ENCODE data around the gene SS18.

Gene SS18

GRCh38 chr18:26014462-26014861 lies 76.0 kb downstream of the SS18 start:
- Histone ChIP-seq H3K27me3 (ENCODE audit: control insufficient read depth, low read length) (no peaks in the 10 kb centered on the region), H3F3A (ENCODE audit: control insufficient read depth, insufficient read depth) (peaks cover 3% of the 10 kb centered on the region; the same call in 1 of the 2 replicates), H3K4me2 (ENCODE audit: low read length) (no peak overlapping the region), H3K36me3 (ENCODE audit: control insufficient read depth, low read length) (peaks cover 57% of the 10 kb centered on the region), H3K4me3 (ENCODE audit: low read length) (no peak overlapping the region), H3K27ac (ENCODE audit: low read depth, low read length) (no peak overlapping the region), H3K4me1 (ENCODE audit: control insufficient read depth, low read length) (no peaks in the 10 kb centered on the region), H4K20me1 (ENCODE audit: control insufficient read depth, insufficient read depth, low read depth, low read length) (no peaks in the 10 kb centered on the region), H3K79me2 (ENCODE audit: control insufficient read depth, low read length) (no peaks in the 10 kb centered on the region), H3K9me2 (replicated peaks; ENCODE audit: control insufficient read depth, low read length) (no peaks in the 10 kb centered on the region), H3K9me3 (ENCODE audit: control insufficient read depth, insufficient read depth, low read length) (no peaks in the 10 kb centered on the region)
- TF ChIP-seq CTCF (IDR thresholded peaks at IDR 0.05; ENCODE audit: low read depth, low read length, poor library complexity, severe bottlenecking) (no peak), EZH2phosphoT487 (IDR thresholded peaks at IDR 0.05; ENCODE audit: borderline replicate concordance, low read length) (no peak)

GRCh38 chr18:26008619-26009018 lies 81.8 kb downstream of the SS18 start:
- H3K27ac ChIP-seq (ENCODE audit: low read depth, low read length) = no peak overlapping the region
- H3K9me3 ChIP-seq (ENCODE audit: control insufficient read depth, insufficient read depth, low read length) = no peaks in the 10 kb centered on the region
- no peaks in the 10 kb centered on the region for H3K27me3 ChIP-seq (ENCODE audit: control insufficient read depth, low read length)
- peaks cover 9% of the 10 kb centered on the region; the same call in 1 of the 2 replicates for H3K36me3 ChIP-seq (ENCODE audit: control insufficient read depth, low read length)
- H3K4me2 ChIP-seq (ENCODE audit: low read length) = no peak overlapping the region
- H3K9me2 ChIP-seq (replicated peaks; ENCODE audit: control insufficient read depth, low read length) = no peaks in the 10 kb centered on the region
- H3K4me3 ChIP-seq (ENCODE audit: low read length) = no peak overlapping the region
- H3F3A ChIP-seq (ENCODE audit: control insufficient read depth, insufficient read depth) = peaks cover 25% of the 10 kb centered on the region
- no peak for TF ChIP-seq CTCF (IDR thresholded peaks at IDR 0.05; ENCODE audit: low read depth, low read length, poor library complexity, severe bottlenecking)
- no peak for TF ChIP-seq EZH2phosphoT487 (IDR thresholded peaks at IDR 0.05; ENCODE audit: borderline replicate concordance, low read length)
- H3K4me1 ChIP-seq (ENCODE audit: control insufficient read depth, low read length) = no peaks in the 10 kb centered on the region
- H4K20me1 ChIP-seq (ENCODE audit: control insufficient read depth, insufficient read depth, low read depth, low read length) = no peaks in the 10 kb centered on the region
- no peaks in the 10 kb centered on the region for H3K79me2 ChIP-seq (ENCODE audit: control insufficient read depth, low read length)

- Histone ChIP-seq H3K4me3 (ENCODE audit: low read length) (no peak overlapping the region), H3K4me1 (ENCODE audit: control insufficient read depth, low read length) (no peaks in the 10 kb centered on the region), H3K36me3 (ENCODE audit: control insufficient read depth, low read length) (peaks cover 6% of the 10 kb centered on the region; the same call in 1 of the 2 replicates), H3K27me3 (ENCODE audit: control insufficient read depth, low read length) (no peaks in the 10 kb centered on the region), H3K4me2 (ENCODE audit: low read length) (no peak overlapping the region), H3K9me3 (ENCODE audit: control insufficient read depth, insufficient read depth, low read length) (no peaks in the 10 kb centered on the region), H3F3A (ENCODE audit: control insufficient read depth, insufficient read depth) (peaks cover 25% of the 10 kb centered on the region), H3K79me2 (ENCODE audit: control insufficient read depth, low read length) (no peaks in the 10 kb centered on the region), H3K27ac (ENCODE audit: low read depth, low read length) (no peak overlapping the region), H3K9me2 (replicated peaks; ENCODE audit: control insufficient read depth, low read length) (no peaks in the 10 kb centered on the region), H4K20me1 (ENCODE audit: control insufficient read depth, insufficient read depth, low read depth, low read length) (no peaks in the 10 kb centered on the region)
- TF ChIP-seq EZH2phosphoT487 (IDR thresholded peaks at IDR 0.05; ENCODE audit: borderline replicate concordance, low read length) = no peak
- no peak for TF ChIP-seq CTCF (IDR thresholded peaks at IDR 0.05; ENCODE audit: low read depth, low read length, poor library complexity, severe bottlenecking)
Observed at GRCh38 chr18:26008096-26008495, 82.3 kb downstream of the SS18 start.

Measured in DOHH2 (cell line).